ENCODE measurements around the gene MCOLN2. TPM values are rescaled to one million over a fixed set of nuclear protein-coding genes. Genes with fewer than 3 reads are reported as not detected.
A peak's percentile ranks its signal among the peaks of the same experiment; 100 is the strongest.

Gene MCOLN2
- total and polyA plus RNA-seq, 2 experiments from 2014 or later: 0.31 TPM; not detected in 1

DNA sequence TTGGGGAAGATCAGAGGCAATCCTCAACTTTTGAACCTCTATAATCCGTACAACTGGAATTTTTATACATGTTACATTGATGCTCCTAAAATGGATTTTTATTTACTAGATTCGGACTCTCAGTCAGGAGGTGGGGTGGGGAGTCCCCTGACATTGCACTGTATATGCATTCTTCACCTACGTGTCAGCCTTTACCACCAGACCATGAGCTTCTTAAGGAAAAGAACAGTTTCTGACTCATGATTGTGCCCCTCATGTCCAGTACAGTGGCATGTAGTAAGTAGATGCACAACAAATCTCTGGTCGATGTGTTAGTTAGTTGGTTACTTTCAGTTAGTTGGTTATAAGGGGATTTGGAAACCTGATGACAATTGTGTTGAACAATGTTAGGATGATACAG is 119.3 kb downstream of the MCOLN2 start:
- peak; percentile 57 for DNase-seq
- H3K9ac ChIP-seq: no peak overlapping the region
- no peaks in the 10 kb centered on the region for H3F3A ChIP-seq (ENCODE audit: insufficient read depth)
- TF ChIP-seq EZH2phosphoT487 (IDR thresholded peaks at IDR 0.05; ENCODE audit: insufficient read depth, low read depth): no peak
- no peak for TF ChIP-seq EZH2 (IDR thresholded peaks at IDR 0.05; ENCODE audit: insufficient read depth, poor library complexity, severe bottlenecking)
- no peaks in the 10 kb centered on the region for H3K36me3 ChIP-seq (ENCODE audit: low read depth)
- in situ Hi-C loops (cut with MboI): no loop called here
- no peaks in the 10 kb centered on the region for H3K79me2 ChIP-seq (ENCODE audit: insufficient read depth)
- no peaks in the 10 kb centered on the region for H3K27me3 ChIP-seq (replicated peaks; ENCODE audit: insufficient read depth)
- H3K9me3 ChIP-seq (ENCODE audit: low read depth): no peaks in the 10 kb centered on the region
- H2AFZ ChIP-seq: no peak overlapping the region
- H3K27ac ChIP-seq: no peak overlapping the region
- no peaks in the 10 kb centered on the region for H3K9me2 ChIP-seq (ENCODE audit: insufficient read depth)
- no peak overlapping the region for H3K4me2 ChIP-seq (ENCODE audit: unreplicated experiment)
- no peaks in the 10 kb centered on the region for H4K20me1 ChIP-seq (ENCODE audit: insufficient read depth)
- H3K4me3 ChIP-seq: no peak overlapping the region
- 70 to 74% methylated on average over 4 of the region's 4 CpGs for WGBS, 2 experiments (ENCODE audit: low coverage in 1 of 2, low lambda C conversion rate in 2 of 2, missing lambda C conversion rate in 2 of 2)
- H3K4me1 ChIP-seq (ENCODE audit: insufficient read depth): peaks cover 8% of the 10 kb centered on the region; the same call in 1 of the 2 replicates

DNA sequence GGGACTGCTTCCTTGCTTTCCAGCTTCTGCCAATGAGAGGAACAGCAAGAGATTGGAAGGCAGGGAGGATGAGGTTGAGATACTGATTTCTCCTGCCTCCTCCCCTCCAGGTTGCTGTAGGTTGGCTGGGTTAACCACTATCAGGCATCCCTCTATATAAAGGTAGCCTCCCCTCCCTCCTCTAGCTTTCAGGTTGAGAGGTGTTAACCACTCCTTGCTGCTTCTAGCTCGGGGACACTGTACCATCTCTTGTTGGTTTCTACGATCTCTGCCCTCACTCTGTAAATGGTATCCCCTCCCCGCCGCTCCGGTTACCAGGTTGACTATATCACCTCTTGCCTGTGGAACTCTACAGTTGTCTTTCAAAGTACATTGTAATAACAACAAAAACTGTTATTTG is 120.6 kb downstream of the MCOLN2 start:
- Histone ChIP-seq H3K9me2 (ENCODE audit: insufficient read depth) (no peaks in the 10 kb centered on the region), H3F3A (ENCODE audit: insufficient read depth) (no peaks in the 10 kb centered on the region), H3K36me3 (ENCODE audit: low read depth) (no peaks in the 10 kb centered on the region), H3K9ac (no peak overlapping the region), H3K27ac (no peak overlapping the region), H3K79me2 (ENCODE audit: insufficient read depth) (no peaks in the 10 kb centered on the region), H3K9me3 (ENCODE audit: low read depth) (no peaks in the 10 kb centered on the region), H3K27me3 (replicated peaks; ENCODE audit: insufficient read depth) (no peaks in the 10 kb centered on the region), H3K4me3 (no peak overlapping the region), H3K4me2 (ENCODE audit: unreplicated experiment) (no peak overlapping the region), H3K4me1 (ENCODE audit: insufficient read depth) (peaks cover 8% of the 10 kb centered on the region; the same call in 1 of the 2 replicates), H4K20me1 (ENCODE audit: insufficient read depth) (no peaks in the 10 kb centered on the region), H2AFZ (no peak overlapping the region)
- in situ Hi-C loops (cut with MboI): no loop called here
- DNase-seq: no peak
- TF ChIP-seq EZH2phosphoT487 (IDR thresholded peaks at IDR 0.05; ENCODE audit: insufficient read depth, low read depth) (no peak), EZH2 (IDR thresholded peaks at IDR 0.05; ENCODE audit: insufficient read depth, poor library complexity, severe bottlenecking) (no peak)
- WGBS, 2 experiments (ENCODE audit: low coverage in 1 of 2, low lambda C conversion rate in 2 of 2, missing lambda C conversion rate in 2 of 2): 83 to 84% methylated on average over 5 of the region's 5 CpGs

Other genes with a start within 250 kb of the MCOLN2 start
- gene LPAR3, start 103.9 kb downstream of the MCOLN2 start, total RNA-seq (2014; rRNA removed; shearing (Covaris generic)): 0.32 and 1.1 TPM in 2 replicates
- gene LPAR3, start 103.9 kb downstream of the MCOLN2 start, polyA plus RNA-seq (2016; fragmentation: Nextera tagmentation; extraction: Ambion mirVana): not detected in 2 replicates
- 0.51 and 0.54 TPM in 2 replicates for gene MCOLN3, start 51.4 kb upstream of the MCOLN2 start, total RNA-seq (2014; rRNA removed; shearing (Covaris generic))
- gene MCOLN3, start 51.4 kb upstream of the MCOLN2 start, polyA plus RNA-seq (2016; fragmentation: Nextera tagmentation; extraction: Ambion mirVana): 0.77 and 1.0 TPM in 2 replicates
- gene SYDE2, start 203.9 kb upstream of the MCOLN2 start, total RNA-seq (2014; rRNA removed; shearing (Covaris generic)): 4.8 and 6.7 TPM in 2 replicates
- gene SYDE2, start 203.9 kb upstream of the MCOLN2 start, polyA plus RNA-seq (2016; fragmentation: Nextera tagmentation; extraction: Ambion mirVana): 1.4 TPM in 2 replicates